ENCODE measurements around the gene EEF1AKMT4.

EEF1AKMT4 gene

GRCh38 chr3:184283681-184284080 lies 34.2 kb downstream of the EEF1AKMT4 start:
- in situ Hi-C loops (cut with MboI; ENCODE audit: low sequenced_read_pairs, unreplicated experiment) = loop anchor here (10.0 kb wide), 1 partner anchor 389 kb away; no protein-coding TSS in a partner anchor
- TF ChIP-seq CTCF (IDR thresholded peaks at IDR 0.05; ENCODE audit: borderline replicate concordance, control extremely low read depth, extremely low read depth, insufficient read depth, missing control alignments) = no peak
- no peak for DNase-seq (ENCODE audit: low spot score)

- no peak for TF ChIP-seq CTCF (IDR thresholded peaks at IDR 0.05; ENCODE audit: borderline replicate concordance, control extremely low read depth, extremely low read depth, insufficient read depth, missing control alignments)
- DNase-seq (ENCODE audit: low spot score) = peak; percentile 66
- in situ Hi-C loops (cut with MboI; ENCODE audit: low sequenced_read_pairs, unreplicated experiment) = loop anchor here (10.0 kb wide), 1 partner anchor 390 kb away; no protein-coding TSS in a partner anchor
Measured at GRCh38 chr3:184284696-184285095, 35.2 kb downstream of the EEF1AKMT4 start.

GRCh38 chr3:184289426-184289938 lies 40.0 kb downstream of the EEF1AKMT4 start:
- TF ChIP-seq CTCF (IDR thresholded peaks at IDR 0.05; ENCODE audit: borderline replicate concordance, control extremely low read depth, extremely low read depth, insufficient read depth, missing control alignments) = peak; percentile 39
- DNase-seq (ENCODE audit: low spot score) = peak; percentile 82
- in situ Hi-C loops (cut with MboI; ENCODE audit: low sequenced_read_pairs, unreplicated experiment) = loop anchor here (10.0 kb wide), 1 partner anchor 395 kb away; no protein-coding TSS in a partner anchor

- DNase-seq (ENCODE audit: low spot score) = no peak
- no peak for TF ChIP-seq CTCF (IDR thresholded peaks at IDR 0.05; ENCODE audit: borderline replicate concordance, control extremely low read depth, extremely low read depth, insufficient read depth, missing control alignments)
- in situ Hi-C loops (cut with MboI; ENCODE audit: low sequenced_read_pairs, unreplicated experiment) = no loop called here
Measured at GRCh38 chr3:184290331-184290730, 40.9 kb downstream of the EEF1AKMT4 start.

- TF ChIP-seq CTCF (IDR thresholded peaks at IDR 0.05; ENCODE audit: borderline replicate concordance, control extremely low read depth, extremely low read depth, insufficient read depth, missing control alignments) = no peak
Measured at GRCh38 chr3:184291044-184291737, 41.7 kb downstream of the EEF1AKMT4 start.

GRCh38 chr3:184291738-184292445 lies 42.4 kb downstream of the EEF1AKMT4 start:
- in situ Hi-C loops (cut with MboI; ENCODE audit: low sequenced_read_pairs, unreplicated experiment) = no loop called here
- TF ChIP-seq CTCF (IDR thresholded peaks at IDR 0.05; ENCODE audit: borderline replicate concordance, control extremely low read depth, extremely low read depth, insufficient read depth, missing control alignments) = no peak
- no peak for DNase-seq (ENCODE audit: low spot score)

More at GRCh38 chr3:184291044-184291737, 41.7 kb downstream of the EEF1AKMT4 start:
- no peak for DNase-seq (ENCODE audit: low spot score)
- in situ Hi-C loops (cut with MboI; ENCODE audit: low sequenced_read_pairs, unreplicated experiment) = no loop called here

All from GM13976 (cell line).